Skeletal muscle tissue (tissue), 4 donors: ENCODE results near the gene CCNL1. TPM values are rescaled to one million over a fixed set of nuclear protein-coding genes. Genes with fewer than 3 reads are reported as not detected.
A peak's percentile ranks its signal among the peaks of the same experiment; 100 is the strongest.

Experiments
- H3K27ac ChIP-seq: one replicate; pipeline ENCODE4 v1.7.0; 2013; ENCODE audit warnings: mild to moderate bottlenecking, low read depth, low read length, inconsistent platforms
- H3K27me3 ChIP-seq, 3 donors: one replicate each; pipeline ENCODE4 v1.7.0; 2013; ENCODE audit warnings: low read length in 3 of 3; ENCODE audit not compliant: control insufficient read depth in 3 of 3, insufficient read depth in 3 of 3
- H3K36me3 ChIP-seq, 3 donors: one replicate each; pipeline ENCODE4 v1.7.0; 2013; ENCODE audit warnings: low read length in 3 of 3; ENCODE audit not compliant: control insufficient read depth in 3 of 3, insufficient read depth in 3 of 3
- H3K4me1 ChIP-seq, 3 donors: one replicate each; pipeline ENCODE4 v1.7.0; 2013; ENCODE audit warnings: low read length in 3 of 3, mild to moderate bottlenecking in 3 of 3; ENCODE audit not compliant: control insufficient read depth in 3 of 3, insufficient read depth in 3 of 3
- H3K4me3 ChIP-seq, 3 donors: one replicate each; pipeline ENCODE4 v1.7.0; 2013; ENCODE audit warnings: low read length in 3 of 3
- H3K9ac ChIP-seq, 3 donors: one replicate each; pipeline ENCODE4 v1.7.0; 2013; ENCODE audit warnings: low read length in 3 of 3, mild to moderate bottlenecking in 3 of 3, moderate library complexity in 2 of 3, low read depth in 1 of 3
- H3K9me3 ChIP-seq, 3 donors: one replicate each; pipeline ENCODE4 v1.7.0; 2013; ENCODE audit warnings: low read length in 3 of 3; ENCODE audit not compliant: control insufficient read depth in 3 of 3
- total RNA-seq: library from RNA; depleted of rRNA; stranded (reverse); fragments of >200 nt; gene quantifications from one replicate; pipeline ENCODE4 v1.2.3, GENCODE V29; 2014
- donor health status: Osteomylitis.

The CCNL1 gene
- total RNA-seq, 1 donor from 2014 or later, result 52.7 TPM

DNA sequence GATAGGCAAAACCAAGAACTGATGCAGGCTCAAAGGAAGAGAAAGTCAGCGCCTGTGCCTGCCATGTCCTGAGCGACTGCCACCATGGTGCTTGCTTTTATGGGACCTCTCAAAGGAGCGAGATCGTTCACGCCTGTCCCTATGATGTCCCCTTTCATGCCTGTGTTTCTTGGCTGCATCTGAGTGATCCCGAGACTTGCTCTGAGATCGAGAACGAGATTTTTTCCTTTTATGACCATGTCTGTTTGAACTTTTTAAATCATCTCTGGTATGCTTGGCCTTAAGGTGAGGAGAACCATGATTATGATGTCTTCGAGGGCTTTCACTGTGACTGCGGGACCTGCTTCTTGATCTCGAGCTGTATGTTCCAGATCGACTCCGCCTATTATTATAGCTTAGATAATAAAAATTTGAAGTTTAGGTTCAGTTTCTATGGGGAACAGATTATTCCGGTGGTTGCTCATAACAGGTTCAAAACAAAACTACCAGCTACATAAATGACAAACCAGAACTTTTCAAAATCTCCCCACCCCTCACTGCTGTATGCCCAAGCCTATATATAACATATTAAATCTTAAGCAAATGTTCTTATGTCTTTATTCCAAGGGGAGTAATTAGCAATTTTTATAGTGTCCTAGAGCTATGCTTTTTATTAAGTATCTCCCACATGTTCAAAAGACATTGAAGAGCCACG is 11.6 kb downstream of the CCNL1 start:
- Histone ChIP-seq H3K27me3 (no peaks in the 10 kb centered on the region), H3K4me1 (peaks cover 0 to under 1% (median 0%) of the 10 kb centered on the region in 3 donors), H3K9ac (no peak overlapping the region), H3K27ac (no peak overlapping the region), H3K36me3 (peaks cover 49 to 80% (median 73%) of the 10 kb centered on the region in 3 donors), H3K9me3 (no peaks in the 10 kb centered on the region), H3K4me3 (no peak overlapping the region)

GRCh38 chr3:157147099-157147803 is 12.7 kb downstream of the CCNL1 start:
- H3K36me3 ChIP-seq, result peaks cover 52 to 74% (median 67%) of the 10 kb centered on the region in 3 donors

DNA sequence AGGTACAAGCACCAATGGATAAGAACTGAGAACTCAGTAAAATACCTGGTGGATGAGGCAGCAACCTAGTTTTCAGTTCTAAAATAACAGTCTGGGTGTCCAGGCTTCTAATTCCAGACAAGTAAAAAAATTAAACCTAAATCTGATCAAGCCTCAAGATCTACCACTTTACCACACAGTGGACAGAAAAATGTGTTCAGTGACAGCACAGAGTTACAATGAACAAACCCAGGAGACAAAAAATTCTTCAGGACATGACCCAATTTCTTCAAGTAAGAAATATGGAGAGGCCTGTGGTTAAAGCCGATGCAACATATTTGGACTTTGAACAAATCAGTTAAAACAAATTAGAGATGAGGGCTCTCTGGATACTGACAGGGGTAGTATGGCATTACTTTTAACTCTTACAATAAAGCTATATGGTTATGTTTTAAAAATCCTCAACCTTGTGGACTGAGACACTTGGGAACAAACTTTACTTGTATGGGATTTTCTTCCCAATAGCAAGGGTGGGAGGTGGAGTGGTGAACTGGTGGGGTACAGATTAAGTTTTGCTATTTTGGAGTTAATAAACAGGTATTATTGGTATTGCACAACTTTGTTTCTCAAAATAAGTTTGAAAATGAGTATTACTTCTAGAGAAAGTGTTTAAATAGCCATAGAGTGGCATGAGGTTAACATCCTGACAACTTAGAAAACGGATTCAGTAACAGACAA is 14.2 kb downstream of the CCNL1 start:
- Histone ChIP-seq H3K9me3 (no peaks in the 10 kb centered on the region), H3K4me3 (no peak overlapping the region), H3K9ac (no peak overlapping the region), H3K4me1 (no peaks in the 10 kb centered on the region), H3K27me3 (no peaks in the 10 kb centered on the region), H3K36me3 (peaks cover 46 to 63% (median 61%) of the 10 kb centered on the region in 3 donors), H3K27ac (no peak overlapping the region)

More at GRCh38 chr3:157147099-157147803, 12.7 kb downstream of the CCNL1 start:
- Histone ChIP-seq H3K4me3 (no peak overlapping the region), H3K27ac (no peak overlapping the region), H3K9ac (no peak overlapping the region), H3K9me3 (no peaks in the 10 kb centered on the region), H3K4me1 (no peaks in the 10 kb centered on the region), H3K27me3 (no peaks in the 10 kb centered on the region)

GRCh38 chr3:157142315-157142714 is 17.6 kb downstream of the CCNL1 start:
- Histone ChIP-seq H3K36me3 (peaks cover 22 to 37% (median 36%) of the 10 kb centered on the region in 3 donors), H3K9me3 (no peaks in the 10 kb centered on the region), H3K27ac (no peak overlapping the region)

GRCh38 chr3:157139938-157140534 is 19.9 kb downstream of the CCNL1 start:
- no peaks in the 10 kb centered on the region for H3K27me3 ChIP-seq
- H3K36me3 ChIP-seq, result peaks cover 12 to 20% (median 18%) of the 10 kb centered on the region in 3 donors
- H3K4me3 ChIP-seq, result no peak overlapping the region
- H3K9ac ChIP-seq, result no peak overlapping the region
- no peaks in the 10 kb centered on the region for H3K9me3 ChIP-seq
- peaks cover 15 to 27% (median 22%) of the 10 kb centered on the region in 3 donors for H3K4me1 ChIP-seq
- H3K27ac ChIP-seq, result no peak overlapping the region

More at GRCh38 chr3:157142315-157142714, 17.6 kb downstream of the CCNL1 start:
- H3K4me1 ChIP-seq, result peaks cover under 1 to 4% (median 1%) of the 10 kb centered on the region in 3 donors
- no peak overlapping the region for H3K9ac ChIP-seq
- H3K4me3 ChIP-seq, result no peak overlapping the region
- H3K27me3 ChIP-seq, result no peaks in the 10 kb centered on the region

- Histone ChIP-seq H3K9me3 (no peaks in the 10 kb centered on the region), H3K4me3 (peak overlapping the region in 2 of 3 donors; percentile 6 to 32), H3K4me1 (peaks cover 45 to 57% (median 55%) of the 10 kb centered on the region in 3 donors), H3K9ac (peak overlapping the region in 2 of 3 donors; percentile 10 to 25), H3K27ac (peak overlapping the region; percentile 59), H3K27me3 (no peaks in the 10 kb centered on the region), H3K36me3 (peaks cover 0 to 10% (median 4%) of the 10 kb centered on the region in 3 donors)
These were observed 23.1 kb downstream of the CCNL1 start for GRCh38 chr3:157136647-157137387.

GRCh38 chr3:157135671-157136396 is 24.1 kb downstream of the CCNL1 start:
- H3K27ac ChIP-seq, result peak overlapping the region; percentile 76
- H3K27me3 ChIP-seq, result no peaks in the 10 kb centered on the region
- no peak overlapping the region for H3K9ac ChIP-seq
- peaks cover 48 to 65% (median 64%) of the 10 kb centered on the region in 3 donors for H3K4me1 ChIP-seq
- H3K9me3 ChIP-seq, result no peaks in the 10 kb centered on the region
- H3K36me3 ChIP-seq, result peaks cover 0 to 4% (median 3%) of the 10 kb centered on the region in 3 donors
- no peak overlapping the region for H3K4me3 ChIP-seq

- Histone ChIP-seq H3K4me3 (peak overlapping the region in 1 of 3 donors; percentile 6), H3K36me3 (peaks cover 0 to 4% (median 0%) of the 10 kb centered on the region in 3 donors), H3K27me3 (no peaks in the 10 kb centered on the region), H3K9me3 (no peaks in the 10 kb centered on the region), H3K4me1 (peaks cover 58 to 75% (median 73%) of the 10 kb centered on the region in 3 donors), H3K27ac (peak overlapping the region; percentile 76), H3K9ac (peak overlapping the region in 2 of 3 donors; percentile 1 to 24)
These were observed 25.2 kb downstream of the CCNL1 start for GRCh38 chr3:157134620-157135191.
